ENCODE measurements around the gene GNB1. TPM values are rescaled to one million over a fixed set of nuclear protein-coding genes. Genes with fewer than 3 reads are reported as not detected.
"Not testable (repeated sequence)": the region's sequence is repeated elsewhere in the genome, so short reads cannot be mapped to it uniquely, and the experiment has no call there.

Gene GNB1
- 81.9 and 99.8 TPM in 2 replicates for total RNA-seq (2014; rRNA removed)
- 470 TPM for polyA plus RNA-seq (2012)

GRCh38 chr1:1890506-1891348 is at the start of gene GNB1:
Gene GNB1, minus strand, starts transcription at chr1:1891087. Its CDS starts 65,634 bp downstream, at chr1:1825453.
- DNase-seq (ENCODE audit: low read depth), result peak; percentile 85

DNA sequence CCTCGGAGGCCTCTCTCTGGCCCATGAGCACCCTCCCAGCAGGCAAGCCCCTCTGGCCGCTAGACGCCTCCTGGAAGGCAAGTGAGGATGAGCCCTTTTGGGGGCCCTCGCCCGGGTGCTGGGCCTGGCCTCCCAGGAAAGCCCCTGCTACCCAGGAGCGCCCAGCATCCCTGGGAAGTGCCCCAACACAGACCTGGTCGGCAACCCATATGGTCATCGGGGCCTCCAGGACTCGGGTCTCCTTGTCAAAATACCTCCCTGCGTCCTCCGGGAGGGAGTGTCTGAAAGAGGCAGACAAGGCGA is 49.2 kb upstream of the GNB1 start:
- DNase-seq (ENCODE audit: low read depth), result no peak

GRCh38 chr1:1939296-1940122 is 48.6 kb upstream of the GNB1 start:
- DNase-seq (ENCODE audit: low read depth), result no peak

DNA sequence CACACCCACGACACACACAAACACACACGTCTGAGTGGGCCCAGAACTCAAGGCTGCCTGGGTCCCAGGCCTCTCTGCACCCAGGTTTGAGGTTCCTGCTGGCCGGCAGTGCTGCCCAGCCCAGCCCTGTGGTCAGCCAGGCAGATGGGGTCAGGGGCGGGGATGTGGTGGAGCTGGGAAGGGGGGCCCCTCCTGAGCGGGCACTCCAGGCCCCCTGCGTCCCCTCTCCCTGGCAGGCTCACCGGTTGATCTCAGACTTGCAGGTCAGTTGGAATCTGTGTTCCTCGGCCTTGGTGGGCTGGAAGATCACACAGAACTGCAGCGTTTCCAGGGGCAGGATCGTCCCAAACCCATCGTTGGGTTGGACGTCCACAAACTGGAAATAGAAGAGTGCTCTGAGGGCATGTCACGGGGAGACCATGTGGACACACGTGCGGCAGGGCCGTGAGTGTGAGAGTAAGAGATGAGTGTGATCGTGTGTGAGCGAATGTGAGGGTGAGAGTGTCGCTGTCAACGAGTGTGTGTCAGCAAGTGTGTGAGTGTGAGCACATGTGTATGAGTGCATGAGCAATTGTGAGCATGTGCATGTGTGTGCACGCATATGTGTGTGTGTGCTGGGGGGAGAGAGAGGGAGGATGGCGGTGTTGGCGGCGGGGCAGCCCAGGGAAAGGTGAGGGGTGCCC is 47.9 kb upstream of the GNB1 start:
- DNase-seq (ENCODE audit: low read depth), result no peak

GRCh38 chr1:1938276-1938573 is 47.3 kb upstream of the GNB1 start:
- no peak for DNase-seq (ENCODE audit: low read depth)

DNA sequence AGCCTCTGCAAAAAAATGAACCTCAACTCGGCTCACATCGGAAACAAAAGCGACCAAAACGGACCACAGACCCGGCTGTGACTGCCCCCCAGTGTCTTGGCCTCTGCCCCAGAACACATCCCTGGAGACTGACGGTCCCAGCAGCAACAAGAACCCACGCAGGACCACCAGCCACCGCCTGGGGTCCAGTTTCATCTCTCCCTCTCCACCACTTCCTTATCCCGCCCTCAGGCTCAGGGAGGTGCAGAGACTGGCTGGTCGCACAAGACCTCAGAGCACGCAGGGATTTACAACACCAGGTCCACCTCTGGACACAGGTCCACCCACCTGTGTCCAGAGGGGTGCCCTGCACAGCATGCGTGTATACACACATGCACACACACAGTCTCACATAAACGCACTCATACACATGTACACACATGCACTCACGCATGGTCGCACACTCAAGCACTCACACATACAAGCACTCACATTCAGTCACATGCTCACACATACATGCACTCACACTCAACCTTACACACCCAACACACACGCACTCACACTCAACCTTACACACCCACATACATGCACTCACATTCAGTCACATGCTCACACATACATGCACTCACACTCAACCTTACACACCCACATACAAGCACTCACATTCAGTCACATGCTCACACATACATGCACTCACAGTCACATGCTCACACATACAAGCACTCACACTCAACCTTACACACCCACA is 46.8 kb upstream of the GNB1 start:
- DNase-seq (ENCODE audit: low read depth), result no peak

DNA sequence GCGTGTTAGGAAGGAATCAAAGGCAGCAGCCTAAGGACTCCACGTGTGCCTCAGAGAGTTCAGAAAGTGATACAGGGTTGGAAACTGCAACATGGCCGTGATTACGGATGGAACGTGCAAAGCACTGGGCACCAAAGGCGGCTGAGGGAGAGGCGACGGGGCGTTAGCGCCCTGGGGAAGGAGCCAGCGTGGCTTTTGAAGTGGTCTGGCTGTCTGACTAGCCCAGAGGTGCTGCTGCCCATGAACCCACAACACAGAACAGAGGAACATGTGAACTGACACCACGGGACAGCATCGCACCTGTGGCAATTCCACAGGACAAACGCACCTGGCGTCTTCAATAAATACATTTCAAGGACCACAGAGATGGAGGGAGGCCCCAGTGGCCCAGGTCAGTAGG is 46.2 kb upstream of the GNB1 start:
- no peak for DNase-seq (ENCODE audit: low read depth)

GRCh38 chr1:1934848-1935247 is 44.0 kb upstream of the GNB1 start:
- DNase-seq (ENCODE audit: low read depth), result not testable (repeated sequence)

DNA sequence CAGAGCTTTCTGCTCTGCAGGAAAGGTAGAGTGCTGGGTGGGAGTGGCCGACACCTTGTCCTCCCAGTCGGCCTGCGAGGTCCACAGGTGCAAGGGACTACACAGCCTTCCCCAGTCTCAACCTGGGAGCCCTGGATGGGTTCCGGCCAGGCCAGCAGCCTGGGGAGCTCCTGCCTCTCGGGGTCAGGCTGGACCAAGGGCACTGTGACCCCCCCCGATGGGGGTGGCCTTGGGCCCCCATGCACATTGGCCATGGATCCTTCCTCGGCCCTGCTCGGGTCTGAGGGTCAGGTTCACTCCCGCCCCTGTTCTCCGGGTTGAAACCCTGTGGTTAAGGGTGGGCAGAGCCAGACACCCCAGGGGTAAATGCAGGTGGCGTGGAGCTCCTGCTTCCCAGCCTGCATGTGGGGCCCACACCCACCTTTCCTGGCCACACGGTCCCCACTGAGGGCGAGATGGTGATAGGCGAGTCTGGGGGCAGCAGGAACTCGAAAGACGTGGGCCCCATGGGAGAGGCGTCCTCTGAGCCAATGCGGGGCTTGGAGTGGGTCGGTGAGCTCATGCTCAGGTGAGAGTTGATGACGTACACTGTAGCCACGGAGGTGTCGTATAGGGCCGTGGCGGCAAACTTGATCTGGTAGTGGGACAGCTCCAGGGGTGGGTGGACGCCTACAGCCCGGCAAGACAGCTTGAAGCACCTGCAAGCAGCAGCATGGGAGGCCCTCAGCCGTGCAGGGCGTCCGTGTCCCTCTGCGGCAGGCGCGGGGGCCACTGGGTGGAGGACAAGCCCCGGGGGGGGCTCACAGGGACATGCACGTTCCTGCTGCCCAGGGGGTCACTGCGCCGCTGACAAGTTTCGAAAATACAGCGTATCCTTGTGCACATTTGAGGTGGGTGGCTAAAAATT is 39.0 kb upstream of the GNB1 start:
- DNase-seq (ENCODE audit: low read depth), result no peak

GRCh38 chr1:1929102-1929638 is 38.3 kb upstream of the GNB1 start:
- DNase-seq (ENCODE audit: low read depth), result no peak

DNA sequence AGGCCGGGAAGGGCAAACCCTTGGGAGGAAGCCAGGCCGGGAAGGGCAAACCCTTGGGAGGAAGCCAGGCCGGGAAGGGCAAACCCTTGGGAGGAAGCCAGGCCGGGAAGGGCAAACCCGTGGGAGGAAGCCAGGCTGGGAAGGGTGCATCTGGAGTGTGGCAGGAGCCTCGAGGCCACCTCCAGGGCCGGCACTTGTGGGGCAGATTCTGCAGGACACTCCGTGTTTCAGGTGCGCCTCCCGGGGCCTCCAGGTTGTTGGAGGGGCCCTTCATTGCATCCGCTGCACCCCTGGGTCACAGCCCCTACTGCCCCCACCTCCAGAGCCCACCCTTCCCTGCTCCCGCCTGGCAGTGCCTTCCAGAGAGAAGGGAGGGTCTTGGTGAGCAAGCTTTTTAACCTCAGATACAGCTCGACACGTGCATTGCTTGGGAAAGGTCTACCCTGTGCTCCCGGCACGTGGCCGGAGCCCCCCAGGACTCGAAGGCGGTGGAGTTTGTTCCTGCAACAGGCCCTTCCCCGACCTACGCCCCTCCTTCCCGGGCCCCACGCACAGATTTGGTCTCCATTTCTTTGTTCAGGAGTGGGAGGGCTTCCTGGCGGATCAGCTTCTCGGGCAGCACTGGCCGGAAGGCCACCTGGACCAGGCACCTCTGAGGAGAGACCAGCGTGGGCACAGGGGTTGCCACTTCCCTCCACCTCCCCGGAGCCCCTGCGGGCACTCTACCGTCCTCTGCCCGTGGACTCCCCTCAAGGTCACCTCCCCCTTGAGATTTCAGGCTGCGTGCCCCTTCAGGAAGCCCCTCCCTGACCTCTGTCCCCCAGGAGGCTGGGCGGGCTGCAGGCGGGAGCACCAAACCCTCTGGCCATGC is 37.6 kb upstream of the GNB1 start:
- DNase-seq (ENCODE audit: low read depth), result no peak

DNA sequence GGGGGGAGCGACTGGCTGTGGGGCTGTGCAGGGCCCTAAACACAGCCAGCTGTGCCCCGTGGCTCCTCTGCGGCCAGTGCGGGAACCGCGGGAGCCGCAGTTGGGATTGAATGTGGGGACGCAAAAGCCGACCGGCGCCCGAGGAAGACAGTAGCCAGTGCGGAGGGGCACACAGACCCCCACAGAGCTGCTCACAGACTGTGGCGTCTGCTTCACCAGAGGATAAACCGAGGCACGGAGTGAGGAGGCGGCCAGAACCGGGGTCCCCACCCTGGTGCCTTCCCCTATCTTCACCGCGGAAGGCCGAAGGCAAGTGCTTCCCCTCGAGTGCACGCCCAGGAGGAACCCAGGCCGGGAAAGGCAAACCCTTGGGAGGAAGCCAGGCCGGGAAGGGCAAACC is 36.9 kb upstream of the GNB1 start:
- no peak for DNase-seq (ENCODE audit: low read depth)

DNA sequence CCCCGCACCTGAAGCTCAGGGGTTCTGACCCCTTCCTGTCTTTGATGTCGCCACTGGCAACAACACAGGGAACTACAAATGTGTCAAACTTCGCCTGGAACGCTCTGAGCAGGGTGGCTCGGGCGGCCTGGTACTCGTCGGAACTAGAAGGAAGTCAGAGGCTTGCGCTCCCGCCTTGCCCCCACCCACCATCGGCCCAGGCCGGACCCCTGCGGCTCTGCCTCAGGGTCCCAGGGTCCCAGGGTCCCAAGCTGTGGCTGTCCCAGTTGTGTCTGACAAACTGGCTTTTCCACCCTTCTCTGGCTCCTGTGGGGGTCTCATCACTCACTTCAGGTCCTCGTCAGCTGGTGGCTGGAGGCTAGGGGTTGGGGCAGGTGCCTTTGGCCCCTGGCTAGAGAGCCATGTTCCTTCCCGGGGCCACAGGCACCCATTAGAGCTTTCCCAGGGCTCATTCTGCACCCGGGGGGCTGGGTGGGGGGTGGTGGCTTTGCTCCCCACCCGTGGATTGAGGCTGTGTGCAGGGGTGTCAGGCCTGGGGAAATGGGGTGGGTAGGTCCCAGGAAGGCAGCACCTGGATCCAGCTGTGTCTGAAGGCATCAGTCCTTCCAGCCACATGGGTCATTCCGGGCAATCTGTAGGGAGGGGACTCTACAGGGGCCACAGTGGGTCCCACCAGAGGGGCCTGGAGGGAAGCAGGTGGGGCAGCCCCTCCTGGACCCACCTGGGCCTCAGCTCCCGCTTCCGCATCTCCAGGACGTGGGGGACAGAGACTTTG is 36.2 kb upstream of the GNB1 start:
- DNase-seq (ENCODE audit: low read depth), result no peak

GRCh38 chr1:1926346-1926811 is 35.5 kb upstream of the GNB1 start:
- DNase-seq (ENCODE audit: low read depth), result no peak

GRCh38 chr1:1925437-1926345 is 34.8 kb upstream of the GNB1 start:
- no peak for DNase-seq (ENCODE audit: low read depth)

DNA sequence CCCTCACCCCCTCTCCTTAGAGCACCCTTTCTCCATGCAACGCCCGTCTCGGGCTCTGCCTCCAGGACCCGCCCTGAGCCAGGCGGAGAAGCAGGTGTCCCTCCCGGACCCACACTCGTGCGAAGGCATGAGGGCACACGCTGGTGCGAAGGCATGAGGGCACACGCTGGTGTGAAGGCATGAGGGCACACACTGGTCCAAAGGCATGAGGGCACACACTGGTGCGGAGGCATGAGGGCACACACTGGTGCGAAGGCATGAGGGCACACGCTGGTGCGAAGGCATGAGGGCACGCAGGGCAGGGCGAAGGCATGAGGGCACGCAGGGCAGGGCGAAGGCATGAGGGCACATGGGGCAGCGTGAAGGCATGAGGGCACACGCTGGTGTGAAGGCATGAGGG is 34.0 kb upstream of the GNB1 start:
- DNase-seq (ENCODE audit: low read depth), result no peak

DNA sequence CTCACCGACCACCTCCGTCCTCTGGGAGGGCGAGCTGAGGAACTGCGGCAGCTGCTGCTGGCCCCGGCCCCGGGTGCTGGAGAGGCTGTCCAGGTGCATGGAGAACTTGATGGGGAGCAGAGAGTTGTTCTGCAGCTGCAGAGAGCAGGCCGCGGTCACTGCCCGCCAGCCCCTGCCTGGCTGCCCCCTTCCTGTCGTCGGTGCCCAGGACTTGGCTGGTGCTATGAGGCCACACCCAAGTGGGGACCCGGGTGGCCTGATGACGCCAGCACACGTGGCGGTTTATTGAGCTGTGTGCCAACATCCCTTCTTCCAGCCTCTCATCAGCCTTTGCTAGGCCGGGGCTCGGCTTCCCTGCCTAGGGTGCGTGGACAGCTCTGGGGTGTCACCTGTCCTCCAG is 33.5 kb upstream of the GNB1 start:
- no peak for DNase-seq (ENCODE audit: low read depth)

Data from LHCN-M2 (cell line).